ENCODE results near the gene C4orf54.

Gene C4orf54

GRCh38 chr4:99657798-99658197, at the start of gene C4orf54:
Gene C4orf54 (minus strand): TSS chr4:99657828. CDS start chr4:99654648, 3,180 bp downstream.
- DNase-seq, result no peak

GRCh38 chr4:99705891-99706290, 48.3 kb upstream of the C4orf54 start:
- DNase-seq, result no peak

GRCh38 chr4:99696801-99697200, 39.2 kb upstream of the C4orf54 start:
- no peak for DNase-seq

- DNase-seq, result no peak
These were observed 35.5 kb upstream of the C4orf54 start for GRCh38 chr4:99693140-99693539.

GRCh38 chr4:99690990-99691389, 33.4 kb upstream of the C4orf54 start:
- no peak for DNase-seq

- no peak for DNase-seq
These were observed 32.8 kb upstream of the C4orf54 start for GRCh38 chr4:99690472-99690871.

- DNase-seq, result no peak
These were observed 29.5 kb upstream of the C4orf54 start for GRCh38 chr4:99687120-99687519.

- DNase-seq, result no peak
These were observed 27.6 kb upstream of the C4orf54 start for GRCh38 chr4:99685234-99685633.

GRCh38 chr4:99683895-99684294, 26.3 kb upstream of the C4orf54 start:
- no peak for DNase-seq

- no peak for DNase-seq
These were observed 22.3 kb upstream of the C4orf54 start for GRCh38 chr4:99679976-99680375.

- no peak for DNase-seq
These were observed 21.6 kb upstream of the C4orf54 start for GRCh38 chr4:99679204-99679603.

- DNase-seq, result no peak
These were observed 19.5 kb upstream of the C4orf54 start for GRCh38 chr4:99677161-99677560.

GRCh38 chr4:99670409-99671073, 12.9 kb upstream of the C4orf54 start:
- DNase-seq, result no peak

GRCh38 chr4:99669084-99669483, 11.5 kb upstream of the C4orf54 start:
- DNase-seq, result no peak

- DNase-seq, result no peak
These were observed 10.8 kb upstream of the C4orf54 start for GRCh38 chr4:99668472-99668871.

- no peak for DNase-seq
These were observed 8.4 kb upstream of the C4orf54 start for GRCh38 chr4:99665983-99666382.

GRCh38 chr4:99664716-99665115, 7.1 kb upstream of the C4orf54 start:
- DNase-seq, result no peak

GRCh38 chr4:99661907-99662306, 4.3 kb upstream of the C4orf54 start:
- no peak for DNase-seq

GRCh38 chr4:99658666-99659065, 1.0 kb upstream of the C4orf54 start:
- DNase-seq, result no peak

GRCh38 chr4:99655308-99656081, 2.1 kb downstream of the C4orf54 start:
- no peak for DNase-seq

- no peak for DNase-seq
These were observed 3.3 kb downstream of the C4orf54 start for GRCh38 chr4:99654361-99654761.

GRCh38 chr4:99653916-99654315, 3.7 kb downstream of the C4orf54 start:
- no peak for DNase-seq

GRCh38 chr4:99652596-99653436, 4.8 kb downstream of the C4orf54 start:
- no peak for DNase-seq
